ENCODE data around the gene MDM1. TPM values are rescaled to one million over a fixed set of nuclear protein-coding genes. Genes with fewer than 3 reads are reported as not detected.

Gene MDM1
- total and polyA plus RNA-seq, 2 of the 13 experiments (the other 11 are each of a cell fraction or from before 2014, with no cell fraction given) = 4.6 to 15.2 TPM

GRCh38 chr12:68344126-68344525 is 12.0 kb upstream of the MDM1 start (continued):
- TF ChIP-seq HIC2 (CRISPR knock-in tag; IDR thresholded peaks at IDR 0.05; ENCODE audit: low read depth) (no peak), FOXA3 (CRISPR knock-in tag; IDR thresholded peaks at IDR 0.05) (peak; percentile 88), ZNF101 (CRISPR knock-in tag; IDR thresholded peaks at IDR 0.05; ENCODE audit: borderline replicate concordance, low read depth) (no peak), ZNF468 (CRISPR knock-in tag; IDR thresholded peaks at IDR 0.05) (no peak), ZNF350 (CRISPR knock-in tag; IDR thresholded peaks at IDR 0.05; ENCODE audit: borderline replicate concordance, low read depth) (no peak), MEF2D (CRISPR knock-in tag; IDR thresholded peaks at IDR 0.05) (no peak), ZFP36L2 (CRISPR knock-in tag; IDR thresholded peaks at IDR 0.05) (no peak), E2F2 (CRISPR knock-in tag; IDR thresholded peaks at IDR 0.05; ENCODE audit: borderline replicate concordance) (no peak), HBP1 (CRISPR knock-in tag; IDR thresholded peaks at IDR 0.05; ENCODE audit: low read depth) (no peak), ARID2 (CRISPR knock-in tag; IDR thresholded peaks at IDR 0.05; ENCODE audit: borderline replicate concordance) (no peak), JUN (CRISPR knock-in tag; IDR thresholded peaks at IDR 0.05) (no peak), DRAP1 (CRISPR knock-in tag; IDR thresholded peaks at IDR 0.05) (no peak), RARA (CRISPR knock-in tag; IDR thresholded peaks at IDR 0.05) (peak; percentile 64; the same call in 1 of the 2 replicates), ZNF543 (CRISPR knock-in tag; IDR thresholded peaks at IDR 0.05) (no peak), NFE2L1 (CRISPR knock-in tag; IDR thresholded peaks at IDR 0.05; ENCODE audit: borderline replicate concordance) (no peak), NFRKB (IDR thresholded peaks at IDR 0.05) (no peak), DPF2 (CRISPR knock-in tag; IDR thresholded peaks at IDR 0.05; ENCODE audit: borderline replicate concordance, low read depth) (peak; percentile 47; the same call in 1 of the 2 replicates), HOMEZ (CRISPR knock-in tag; IDR thresholded peaks at IDR 0.05; ENCODE audit: low read depth) (no peak), ZFP91 (CRISPR knock-in tag; IDR thresholded peaks at IDR 0.05; ENCODE audit: borderline replicate concordance) (no peak), CERS6 (CRISPR knock-in tag; IDR thresholded peaks at IDR 0.05) (no peak), ZNF724P (CRISPR knock-in tag; IDR thresholded peaks at IDR 0.05; ENCODE audit: borderline replicate concordance) (no peak), FOXC1 (CRISPR knock-in tag; IDR thresholded peaks at IDR 0.05; ENCODE audit: borderline replicate concordance) (no peak)
